HG03025 (cell line): ENCODE results near the gene SHISA7.
A peak's percentile ranks its signal among the peaks of the same experiment; 100 is the strongest.

Experiments used
- ATAC-seq: cut with Tn5 transposase; IDR thresholded peaks from one replicate; pipeline ENCODE4 v1.9.1; 2021; ENCODE audit warnings: mild to moderate bottlenecking, moderate library complexity; ENCODE audit not compliant: unreplicated experiment, low FRiP score

SHISA7 gene

DNA sequence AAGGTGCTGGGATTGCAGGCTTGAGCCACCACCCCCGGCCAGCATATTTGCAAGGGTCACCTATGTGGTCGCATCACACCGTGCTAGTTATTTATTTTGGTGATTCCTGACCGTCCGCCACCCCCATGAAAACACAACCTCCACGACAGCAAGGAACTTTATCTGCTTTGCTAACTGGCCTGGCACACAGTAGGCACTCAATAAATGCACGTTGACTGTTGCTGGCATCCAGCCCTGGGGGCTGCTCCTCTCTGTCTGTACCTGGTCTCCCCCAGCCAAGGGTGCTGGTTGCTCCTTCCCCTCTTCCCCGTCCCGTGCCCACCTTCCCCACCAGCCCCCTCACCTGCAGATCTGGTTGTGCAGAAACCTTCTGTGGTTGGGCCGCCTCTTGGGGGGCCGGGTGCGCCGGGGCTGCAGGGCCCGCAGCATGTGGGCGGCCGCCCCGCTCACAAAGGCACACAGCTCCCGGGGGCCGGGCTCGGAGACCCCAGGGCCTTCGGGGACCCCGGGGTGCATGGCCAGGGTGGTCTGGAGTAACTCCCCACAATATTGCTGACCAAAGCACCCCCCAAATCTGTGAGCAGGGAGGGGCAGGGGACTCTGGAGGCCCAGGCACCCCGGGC, 21.1 kb upstream of the SHISA7 start:
- ATAC-seq = no peak

DNA sequence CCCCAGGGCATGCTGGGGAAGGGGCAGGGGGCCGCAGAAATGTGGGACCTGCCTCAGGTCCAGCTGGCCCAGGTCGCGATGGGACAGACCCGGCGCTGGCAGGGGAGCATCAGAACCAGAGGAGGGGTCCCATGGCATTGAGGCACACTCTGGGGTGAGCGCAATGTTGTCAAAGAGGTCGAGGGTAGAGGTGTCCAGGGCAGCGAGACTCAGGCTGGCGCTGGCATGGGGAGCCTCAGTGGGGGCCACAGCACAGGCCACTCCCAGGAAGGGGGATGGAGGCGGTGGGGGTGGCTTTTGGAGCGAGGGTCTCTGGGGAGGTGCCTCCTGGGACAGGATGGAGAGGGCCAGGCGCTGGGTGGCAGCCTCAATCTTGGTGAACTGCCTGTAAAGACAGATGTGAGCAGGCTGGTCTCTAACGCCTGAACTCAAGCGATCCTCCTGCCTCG, 20.5 kb upstream of the SHISA7 start:
- ATAC-seq = no peak

DNA sequence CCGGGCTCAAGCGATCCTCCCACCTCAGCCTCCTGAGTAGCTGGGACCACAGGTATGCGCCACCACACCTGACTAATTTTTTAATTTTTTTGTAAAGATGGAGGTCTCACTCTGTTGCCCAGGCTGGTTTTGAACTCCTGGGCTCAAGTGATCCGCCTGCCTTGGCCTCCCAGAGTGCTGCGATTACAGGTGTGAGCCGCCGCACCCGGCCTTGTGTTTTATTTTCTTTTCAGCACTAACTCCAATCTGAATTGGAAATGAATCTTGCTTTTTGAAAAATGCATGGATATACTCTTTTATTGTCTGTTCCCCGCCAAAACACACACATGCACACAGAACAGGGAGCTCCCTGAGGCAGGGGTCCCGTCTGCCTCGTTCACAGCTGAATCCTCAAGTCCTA, 19.6 kb upstream of the SHISA7 start:
- no peak for ATAC-seq

DNA sequence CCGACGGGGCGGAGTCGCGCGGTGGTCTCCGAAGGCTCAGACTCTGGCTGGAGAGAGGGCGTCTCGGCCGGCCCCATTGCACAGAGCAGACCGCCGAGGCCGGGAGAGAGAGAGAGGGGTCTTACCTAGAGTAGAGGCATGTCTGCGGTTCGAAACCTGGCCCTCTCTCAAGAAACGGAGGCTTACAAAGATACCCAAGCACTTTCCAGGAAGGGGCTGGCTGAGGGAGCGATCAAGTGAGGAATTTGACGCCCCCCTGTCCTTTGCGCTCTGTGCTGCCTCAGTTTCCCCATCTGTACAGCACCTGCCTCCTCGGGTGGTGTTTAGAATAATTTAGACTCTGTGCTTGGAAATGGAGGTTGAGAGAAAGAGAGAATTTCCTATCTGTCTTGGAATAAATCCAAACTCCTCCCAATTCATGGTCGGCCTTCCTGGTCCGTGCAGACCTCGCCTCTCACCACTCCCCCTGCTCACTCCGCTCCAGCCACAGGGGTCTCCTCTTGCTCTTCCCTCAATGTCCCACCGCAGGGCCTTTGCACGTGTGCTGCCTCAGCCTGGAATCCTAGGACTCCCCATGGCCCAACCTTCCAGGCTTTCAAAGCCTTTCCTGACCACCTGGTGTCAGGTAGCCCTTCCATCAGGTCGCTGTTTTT, 19.0 kb upstream of the SHISA7 start:
- ATAC-seq = no peak

DNA sequence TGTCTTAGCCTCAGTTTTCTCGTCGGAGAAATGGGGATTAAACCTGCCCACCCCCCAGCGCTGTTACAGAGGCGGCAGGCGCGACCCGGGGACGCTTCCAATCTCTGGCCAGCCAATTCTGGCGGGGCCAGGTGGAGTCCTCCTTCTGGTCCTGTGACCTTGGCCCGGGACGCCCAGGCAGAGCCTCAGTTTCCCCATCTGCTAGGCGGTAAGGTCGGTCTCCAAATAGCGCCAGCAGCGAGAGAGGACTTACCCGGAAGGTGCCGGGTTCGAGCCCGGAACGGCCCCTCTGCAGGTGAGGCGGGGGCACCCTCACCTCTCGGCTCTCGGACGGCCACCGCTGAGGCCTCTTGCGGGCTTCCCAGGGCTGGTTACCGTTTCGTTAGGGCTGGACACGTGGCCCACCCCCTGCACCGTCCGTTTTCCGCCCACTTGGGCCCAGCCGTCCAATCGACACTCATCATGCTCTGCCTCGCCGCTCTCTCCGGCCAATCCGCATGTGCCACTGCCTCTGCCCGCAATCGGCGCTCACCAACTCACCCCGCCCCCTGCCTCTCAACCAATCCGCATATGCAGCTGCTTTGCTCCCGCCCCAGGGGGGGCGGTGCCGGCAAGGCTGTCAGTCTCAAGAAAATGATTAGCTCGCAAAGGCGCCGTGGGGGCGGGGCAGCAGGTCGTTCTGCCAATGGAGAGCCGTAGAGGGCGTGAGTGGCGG, 18.3 kb upstream of the SHISA7 start, which contains the start of gene ISOC2:
Gene ISOC2, minus strand, starts transcription at position 384 of the 715 bp plus-strand sequence. CDS start 5,156 bp downstream, outside the sequence.
- ATAC-seq = peak; percentile 87

DNA sequence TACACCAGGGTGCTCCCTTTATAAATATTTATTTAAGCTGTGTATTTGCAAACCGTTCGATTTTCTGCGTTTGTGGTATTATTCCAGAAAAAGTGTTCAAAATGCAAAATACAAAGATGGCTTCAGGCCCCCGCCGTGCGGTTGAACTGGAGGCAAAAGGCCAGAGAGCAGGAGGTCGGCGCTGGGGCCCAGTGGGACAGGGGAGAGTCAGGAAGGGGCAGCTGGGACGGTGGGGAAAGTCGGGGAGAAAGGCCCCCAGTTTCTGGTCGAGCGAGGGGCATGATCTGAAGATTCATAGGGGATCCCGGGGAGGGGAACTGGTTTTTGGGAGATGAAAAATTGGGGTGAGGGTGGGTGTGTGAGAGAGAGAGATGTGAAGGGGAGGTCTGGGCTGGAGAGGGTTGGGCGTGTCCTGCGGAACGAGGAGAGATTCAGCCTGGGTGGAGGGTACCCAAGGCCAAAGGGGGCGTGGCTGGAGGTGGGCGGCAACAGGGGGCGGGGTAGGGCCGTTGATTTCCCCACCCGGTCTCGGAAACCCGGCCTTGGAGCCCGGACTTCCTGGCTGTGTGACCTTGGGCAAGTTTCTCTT, 17.7 kb upstream of the SHISA7 start:
- ATAC-seq = no peak

DNA sequence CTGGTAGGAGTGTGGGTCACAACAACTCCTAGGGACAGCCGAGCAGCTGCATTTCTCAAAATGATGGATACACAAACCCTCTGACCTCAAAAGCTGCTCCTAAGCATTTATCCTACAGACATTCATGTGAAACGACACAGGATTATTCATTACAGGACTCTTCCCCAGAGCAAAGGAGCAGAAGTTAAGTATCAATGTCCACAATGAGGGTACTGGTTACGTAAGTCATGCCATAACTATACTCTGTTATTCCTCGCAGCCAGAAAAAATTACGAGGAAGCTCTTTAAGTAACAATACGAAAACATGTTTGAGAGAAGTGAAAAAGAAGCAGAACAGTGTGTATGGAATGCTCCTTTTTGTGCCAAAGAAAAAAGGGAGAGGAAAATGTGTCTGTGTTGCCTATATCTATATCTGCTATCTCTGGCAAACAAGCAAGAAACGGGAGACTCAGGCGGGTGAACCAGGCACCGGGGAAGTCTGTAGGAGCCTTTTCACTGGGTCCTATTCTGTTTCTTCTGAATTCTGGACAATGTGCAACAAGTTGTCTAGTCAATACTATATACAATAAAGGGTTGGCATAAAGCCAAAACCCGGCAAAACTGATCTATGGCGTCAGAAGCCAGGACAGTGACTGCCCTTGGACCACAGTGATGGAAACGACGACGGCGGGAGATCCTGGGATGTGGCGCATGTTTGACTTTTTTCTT, 17.0 kb upstream of the SHISA7 start:
- ATAC-seq = no peak

DNA sequence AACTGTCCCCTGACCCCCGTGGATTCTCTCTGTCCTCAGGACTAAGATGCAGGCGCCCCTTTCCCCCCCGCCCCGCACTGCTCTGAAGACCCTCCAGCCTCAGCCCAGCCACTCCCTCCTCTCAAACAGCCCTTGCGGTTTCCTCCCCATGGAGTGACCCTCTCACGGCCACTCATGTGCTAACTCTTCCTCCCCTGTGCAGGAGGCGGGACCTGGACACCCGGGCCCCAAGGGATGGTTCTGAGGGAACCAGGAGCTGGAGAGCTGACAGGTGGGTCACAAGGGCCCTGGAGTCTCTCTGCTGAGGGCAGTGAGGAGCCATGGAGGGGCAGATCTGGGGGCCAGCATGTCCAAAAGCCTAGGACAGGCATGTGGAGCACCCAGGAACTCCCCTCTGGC, 16.4 kb upstream of the SHISA7 start:
- ATAC-seq = no peak

DNA sequence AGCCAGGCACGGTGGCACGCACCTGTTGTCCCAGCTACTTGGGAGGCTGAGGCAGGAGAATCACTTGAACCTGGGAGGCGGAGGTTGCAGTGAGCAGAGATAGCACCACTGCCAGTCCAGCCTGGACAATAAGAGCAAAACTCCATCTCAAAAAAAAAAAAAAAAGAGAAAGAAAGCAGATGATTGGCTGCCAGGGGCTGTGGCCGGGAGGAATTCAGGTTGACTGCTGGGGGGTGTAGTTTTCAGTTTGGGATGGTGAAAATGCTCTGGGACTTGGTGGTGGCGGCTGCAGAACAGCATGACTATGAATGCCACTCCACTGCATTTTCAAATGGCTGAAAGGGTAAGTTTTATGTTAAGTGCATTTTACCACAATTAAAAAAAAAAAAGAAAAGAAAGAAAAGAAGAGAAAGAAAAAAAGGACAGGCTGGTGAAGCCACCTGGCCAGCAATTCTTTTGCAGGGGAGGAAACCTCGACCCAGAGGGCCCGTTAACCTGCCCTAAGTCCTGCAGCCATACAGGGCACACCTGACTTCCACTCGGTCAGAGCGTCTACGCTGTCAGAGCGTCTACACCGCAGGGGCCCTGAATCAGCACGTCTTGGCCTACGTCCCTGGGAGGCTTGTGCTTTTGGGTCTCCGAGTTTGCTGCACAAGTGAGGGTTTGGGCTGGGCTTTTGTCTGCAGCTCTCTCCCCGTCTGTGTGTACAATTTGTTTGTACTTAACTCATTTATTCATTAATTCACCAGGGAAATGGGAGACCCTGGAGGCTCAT, 14.8 kb upstream of the SHISA7 start:
- ATAC-seq = no peak

DNA sequence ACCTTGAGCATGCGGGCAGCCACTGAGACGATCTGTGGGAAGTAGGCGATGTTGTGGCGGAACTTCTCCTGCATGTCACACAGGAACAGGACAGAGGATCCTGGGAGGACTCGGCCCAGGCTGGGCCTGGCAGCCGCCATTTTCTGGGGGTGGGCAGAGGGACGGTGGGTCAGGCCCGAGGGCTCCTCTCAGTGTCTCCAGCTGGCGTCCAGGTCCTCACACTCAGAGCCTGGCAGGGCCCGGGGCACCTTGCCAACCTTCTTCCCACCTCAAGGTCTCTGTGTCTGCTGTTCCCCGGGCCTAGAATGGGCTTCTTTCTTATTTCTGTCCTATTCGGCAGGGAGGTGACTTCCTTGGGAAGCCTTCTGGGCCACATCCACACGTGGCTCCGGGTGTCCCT, 13.2 kb upstream of the SHISA7 start:
- no peak for ATAC-seq

DNA sequence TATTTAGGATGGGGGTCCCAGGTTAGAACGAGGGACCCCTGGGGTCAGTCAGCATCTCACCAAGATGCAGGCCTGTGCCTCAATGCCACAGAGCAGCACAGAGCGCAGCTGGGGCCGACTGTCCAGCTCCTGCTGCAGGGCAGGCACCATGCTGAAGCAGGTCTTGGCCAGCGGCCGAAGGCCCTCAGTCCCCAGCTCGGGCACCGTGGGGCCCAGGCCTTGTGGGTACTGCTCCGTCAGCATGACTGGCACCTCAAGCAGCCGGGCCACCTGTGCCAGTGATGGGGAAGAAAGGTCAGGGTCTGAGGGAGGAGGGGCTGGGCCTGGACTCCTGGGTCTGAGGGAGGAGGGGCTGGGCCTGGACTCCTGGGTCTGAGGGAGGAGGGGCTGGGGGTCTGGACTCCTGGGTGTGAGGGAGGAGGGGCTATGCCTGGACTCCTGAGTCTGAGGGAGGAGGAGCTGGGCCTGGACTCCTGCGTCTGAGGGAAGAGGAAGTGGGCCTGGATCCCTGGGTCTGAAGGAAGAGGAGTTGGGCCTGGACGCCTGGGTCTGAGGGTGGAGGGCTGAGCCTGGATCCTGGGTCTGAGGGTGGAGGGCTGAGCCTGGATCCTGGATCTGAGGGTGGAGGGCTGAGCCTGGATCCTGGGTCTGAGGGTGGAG, 12.6 kb upstream of the SHISA7 start:
- no peak for ATAC-seq

DNA sequence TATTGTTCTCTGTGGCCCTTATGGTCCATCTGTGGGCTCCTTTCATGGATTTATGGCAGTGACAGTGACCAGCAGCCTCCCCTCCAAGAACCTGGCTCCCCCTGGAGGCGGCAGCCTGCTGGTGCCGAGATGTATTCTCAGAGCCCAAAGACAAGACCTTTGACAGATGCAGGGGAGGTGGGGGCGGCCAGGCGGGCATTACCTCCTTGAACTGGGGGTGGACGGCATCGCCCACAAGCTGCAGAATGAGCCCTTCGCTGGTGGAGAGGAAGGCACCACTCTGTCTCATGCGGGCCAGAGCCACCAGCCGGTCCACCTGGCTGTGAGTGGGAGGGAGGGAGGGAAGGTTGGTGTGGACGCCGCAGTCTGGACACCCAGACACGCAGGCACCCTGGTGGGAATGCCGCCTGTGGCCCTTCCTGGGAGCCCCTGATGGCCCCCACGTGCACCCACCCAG, 11.7 kb upstream of the SHISA7 start:
- no peak for ATAC-seq

DNA sequence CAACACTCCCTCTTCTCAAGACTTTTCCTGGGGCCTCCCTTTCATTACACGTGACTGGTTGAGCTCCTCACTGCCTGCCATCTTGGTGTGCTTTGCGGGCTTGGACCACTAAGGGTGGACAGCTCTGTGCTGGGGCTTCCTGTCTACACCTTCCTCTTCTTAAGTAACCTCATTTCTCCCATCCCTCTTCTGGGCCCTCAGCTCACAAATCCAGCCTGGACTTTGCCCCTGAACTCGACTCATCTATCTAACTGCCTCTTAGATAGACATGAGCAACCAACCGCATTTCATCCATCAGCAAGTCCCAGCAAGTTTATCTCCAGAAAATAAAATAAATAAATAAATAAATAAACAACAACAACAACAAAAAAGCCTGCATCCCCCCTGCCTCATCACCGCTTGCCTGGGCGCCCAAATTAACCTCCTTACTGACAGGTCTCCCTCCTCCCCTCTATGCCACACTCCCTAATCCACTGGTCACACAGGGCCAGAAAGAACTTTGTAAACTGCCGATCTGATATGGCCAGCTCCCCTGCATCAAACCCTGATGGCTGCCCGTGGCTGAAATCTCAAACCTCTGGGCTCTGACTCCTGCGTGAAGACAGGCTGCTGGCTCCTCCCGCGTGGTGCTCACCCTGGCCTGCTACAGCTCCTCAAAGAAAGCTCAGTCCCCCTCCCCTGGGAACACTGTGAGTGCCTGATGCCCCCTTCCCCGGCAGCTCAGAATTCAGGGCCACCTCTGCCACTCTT, 10.6 kb upstream of the SHISA7 start:
- ATAC-seq = no peak

DNA sequence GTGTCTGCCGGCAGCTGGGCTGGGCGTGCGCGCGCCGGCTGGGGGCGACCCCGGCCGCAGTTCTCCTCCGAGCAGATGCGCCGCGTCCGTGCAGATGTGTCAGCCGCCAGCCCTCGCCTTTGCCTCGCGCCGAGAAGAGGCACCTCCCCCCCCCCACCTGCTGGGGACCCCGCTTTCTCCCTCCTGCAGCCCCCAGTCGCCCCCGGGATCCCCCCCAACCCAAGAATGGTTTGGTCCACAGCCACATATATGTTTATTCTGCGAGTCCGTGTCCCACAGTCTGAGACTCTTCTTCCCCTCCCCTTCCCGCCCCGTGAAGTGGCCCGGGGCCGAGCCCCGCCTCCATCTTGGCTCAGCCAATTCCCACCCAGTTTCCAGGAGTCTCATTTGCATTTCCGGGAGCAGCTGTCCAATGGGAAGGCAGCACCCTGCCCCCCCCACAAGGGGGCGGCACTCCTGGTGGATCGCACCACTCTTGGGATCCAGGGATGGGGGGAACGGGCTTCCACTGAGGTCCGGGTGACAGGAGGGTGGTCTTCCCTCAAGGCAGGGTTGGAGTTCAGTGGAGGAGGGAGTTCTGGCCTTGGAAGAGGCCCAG, 9.7 kb upstream of the SHISA7 start:
- ATAC-seq = no peak

DNA sequence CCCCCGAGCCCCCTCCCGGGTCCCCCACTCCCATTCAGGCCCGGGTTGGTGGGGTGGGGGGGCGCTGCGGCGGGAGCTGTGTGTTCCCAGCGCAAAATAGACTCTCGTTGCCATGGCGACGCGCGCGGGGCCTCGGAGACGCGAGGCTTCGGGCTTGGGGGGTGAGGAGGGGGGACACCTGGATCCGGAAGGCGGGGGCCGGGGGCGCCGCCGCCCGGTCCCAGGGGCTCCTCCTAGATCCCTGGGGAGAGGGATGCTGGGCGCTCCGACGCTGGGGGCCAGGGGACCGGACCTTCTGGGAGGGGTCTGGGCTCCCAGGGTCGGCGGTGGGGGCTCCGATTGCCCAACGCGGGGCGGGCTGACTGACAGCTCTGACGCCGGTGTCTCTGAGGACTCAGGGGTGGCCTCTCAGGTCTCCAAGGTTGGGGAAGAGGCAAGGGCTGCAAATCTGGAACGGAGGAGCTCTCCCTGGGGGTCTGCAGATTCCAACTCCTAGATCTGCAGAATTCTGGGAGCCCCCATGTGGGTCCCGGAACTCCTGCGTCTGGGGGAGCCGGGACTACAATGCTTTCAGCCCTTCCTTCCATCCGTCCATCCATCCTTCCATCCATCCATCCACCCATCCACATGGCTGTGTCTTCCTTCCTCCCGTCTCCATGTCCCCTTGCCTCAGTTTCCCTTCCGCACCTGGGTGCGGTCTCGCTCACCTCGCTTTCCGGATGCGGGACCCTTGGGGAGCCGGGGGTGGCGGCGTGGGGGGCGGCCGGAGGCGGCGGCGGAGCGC, 9.1 kb upstream of the SHISA7 start:
- ATAC-seq = no peak

DNA sequence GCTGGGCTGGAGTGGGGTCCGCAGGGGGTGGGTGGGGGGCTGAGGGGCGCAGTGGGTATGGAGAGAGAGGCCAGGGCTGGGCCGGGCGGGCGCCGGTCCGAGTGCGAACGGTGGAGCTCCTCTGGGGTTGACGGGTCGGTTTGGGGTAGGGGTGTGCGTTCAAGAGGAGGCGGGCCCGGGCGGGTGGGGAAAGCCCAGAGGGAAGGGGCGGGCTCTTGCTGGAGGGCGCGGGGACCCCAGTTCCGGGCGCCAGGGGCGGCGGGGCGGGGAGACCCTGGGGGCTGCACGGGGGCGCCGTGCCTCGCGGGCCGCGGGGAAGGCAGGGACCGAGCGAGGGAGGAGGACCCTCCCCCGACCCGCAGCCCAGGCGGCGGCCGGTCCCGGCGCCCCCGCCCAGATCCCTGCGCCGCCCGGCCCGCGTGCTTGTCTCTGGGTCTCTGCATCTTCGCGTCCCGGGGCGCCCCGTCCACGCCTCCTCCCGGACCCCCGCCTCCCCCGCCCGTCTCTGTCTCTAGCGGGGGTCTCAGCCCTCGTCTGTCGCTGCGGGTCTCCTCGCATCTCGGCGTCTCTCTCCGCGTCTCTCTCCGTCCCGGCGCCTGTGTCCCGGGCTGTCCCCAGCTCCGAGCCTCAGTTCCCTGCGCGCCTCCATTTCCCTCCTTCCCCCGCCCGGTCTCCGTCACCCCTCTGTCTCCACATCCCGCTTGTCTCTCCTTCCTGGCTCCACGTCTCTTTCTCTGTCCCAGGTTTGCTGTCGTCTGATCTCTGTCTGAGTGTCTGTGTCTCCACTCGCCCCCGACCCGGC, 8.3 kb upstream of the SHISA7 start:
- ATAC-seq = no peak

DNA sequence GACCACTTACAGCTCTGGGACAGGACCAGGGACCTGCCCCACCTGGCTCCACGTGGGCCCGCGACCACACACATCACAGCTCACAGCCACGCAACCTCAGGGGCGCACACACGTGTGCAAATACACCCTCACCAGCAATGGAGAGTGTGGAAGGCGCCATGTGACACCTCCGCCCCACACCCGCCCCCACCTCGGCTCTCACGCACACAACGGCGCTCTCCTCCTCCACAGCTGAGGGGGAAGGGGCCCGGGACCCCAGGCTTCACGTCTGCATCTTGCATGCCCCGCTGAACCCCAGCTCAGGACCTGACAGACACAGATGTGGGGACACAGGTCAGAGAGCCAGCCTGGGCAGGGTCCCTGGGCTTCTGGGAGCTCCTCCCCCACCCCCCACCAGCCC, 6.4 kb upstream of the SHISA7 start:
- ATAC-seq = no peak
